Measurements from ENCODE around the gene AGAP1.

AGAP1 gene

GRCh38 chr2:235675678-235676535 lies 182.1 kb downstream of the AGAP1 start:
- CTCF ChIA-PET, result interaction anchor here (0.9 to 1.4 kb wide), 2 partner anchors 12 to 14 kb away, joined by 3 to 5 read pairs; no protein-coding TSS in a partner anchor
- POLR2A ChIA-PET, result no interaction called here
- no peak for DNase-seq (ENCODE audit: extremely low spot score)
- no peak for TF ChIP-seq CTCF (IDR thresholded peaks at IDR 0.05; ENCODE audit: control extremely low read depth, extremely low read depth, low read depth, missing control alignments)

GRCh38 chr2:235676536-235676799 lies 182.6 kb downstream of the AGAP1 start:
- TF ChIP-seq CTCF (IDR thresholded peaks at IDR 0.05; ENCODE audit: control extremely low read depth, extremely low read depth, low read depth, missing control alignments), result no peak
- no peak for DNase-seq (ENCODE audit: extremely low spot score)
- ChIA-PET POLR2A (no interaction called here), CTCF (interaction anchor here (1.4 kb wide), 1 partner anchor 15 kb away, joined by 5 read pairs; no protein-coding TSS in a partner anchor)

- no peak for DNase-seq (ENCODE audit: extremely low spot score)
- ChIA-PET POLR2A (no interaction called here), CTCF (interaction anchor here (0.6 to 1.4 kb wide), 2 partner anchors 15 to 89 kb away, joined by 3 to 5 read pairs; no protein-coding TSS in a partner anchor)
- TF ChIP-seq CTCF (IDR thresholded peaks at IDR 0.05; ENCODE audit: control extremely low read depth, extremely low read depth, low read depth, missing control alignments), result no peak
Measured at GRCh38 chr2:235677276-235677788, 183.5 kb downstream of the AGAP1 start.

GRCh38 chr2:235677937-235678336 lies 184.1 kb downstream of the AGAP1 start:
- ChIA-PET CTCF (interaction anchor here (0.6 kb wide), 1 partner anchor 88 kb away, joined by 3 read pairs; no protein-coding TSS in a partner anchor), POLR2A (no interaction called here)
- TF ChIP-seq CTCF (IDR thresholded peaks at IDR 0.05; ENCODE audit: control extremely low read depth, extremely low read depth, low read depth, missing control alignments), result no peak
- no peak for DNase-seq (ENCODE audit: extremely low spot score)

- TF ChIP-seq CTCF (IDR thresholded peaks at IDR 0.05; ENCODE audit: control extremely low read depth, extremely low read depth, low read depth, missing control alignments), result no peak
- ChIA-PET CTCF (no interaction called here), POLR2A (no interaction called here)
- no peak for DNase-seq (ENCODE audit: extremely low spot score)
Measured at GRCh38 chr2:235678712-235679111, 184.9 kb downstream of the AGAP1 start.

GRCh38 chr2:235679471-235679870 lies 185.6 kb downstream of the AGAP1 start:
- CTCF ChIA-PET, result interaction anchor here (1.0 to 1.4 kb wide), 2 partner anchors 84 to 86 kb away, joined by 3 read pairs; no protein-coding TSS in a partner anchor
- no peak for DNase-seq (ENCODE audit: extremely low spot score)
- POLR2A ChIA-PET, result no interaction called here
- no peak for TF ChIP-seq CTCF (IDR thresholded peaks at IDR 0.05; ENCODE audit: control extremely low read depth, extremely low read depth, low read depth, missing control alignments)

Measured in GM10248 (cell line).